DLD1 (cell line): ENCODE data around the gene HSD11B1L.
"Not testable (repeated sequence)": the region's sequence is repeated elsewhere in the genome, so short reads cannot be mapped to it uniquely, and the experiment has no call there.

Experiments used
- in situ Hi-C: cut with HindIII; loops from 2 replicates; pipeline ENCODE4 v1.10.0; 2017; ENCODE audit warnings: low sequenced_read_pairs

Gene HSD11B1L

GRCh38 chr19:5686647-5687359 lies 6.0 kb downstream of the HSD11B1L start:
- in situ Hi-C loops = no loop called here

DNA sequence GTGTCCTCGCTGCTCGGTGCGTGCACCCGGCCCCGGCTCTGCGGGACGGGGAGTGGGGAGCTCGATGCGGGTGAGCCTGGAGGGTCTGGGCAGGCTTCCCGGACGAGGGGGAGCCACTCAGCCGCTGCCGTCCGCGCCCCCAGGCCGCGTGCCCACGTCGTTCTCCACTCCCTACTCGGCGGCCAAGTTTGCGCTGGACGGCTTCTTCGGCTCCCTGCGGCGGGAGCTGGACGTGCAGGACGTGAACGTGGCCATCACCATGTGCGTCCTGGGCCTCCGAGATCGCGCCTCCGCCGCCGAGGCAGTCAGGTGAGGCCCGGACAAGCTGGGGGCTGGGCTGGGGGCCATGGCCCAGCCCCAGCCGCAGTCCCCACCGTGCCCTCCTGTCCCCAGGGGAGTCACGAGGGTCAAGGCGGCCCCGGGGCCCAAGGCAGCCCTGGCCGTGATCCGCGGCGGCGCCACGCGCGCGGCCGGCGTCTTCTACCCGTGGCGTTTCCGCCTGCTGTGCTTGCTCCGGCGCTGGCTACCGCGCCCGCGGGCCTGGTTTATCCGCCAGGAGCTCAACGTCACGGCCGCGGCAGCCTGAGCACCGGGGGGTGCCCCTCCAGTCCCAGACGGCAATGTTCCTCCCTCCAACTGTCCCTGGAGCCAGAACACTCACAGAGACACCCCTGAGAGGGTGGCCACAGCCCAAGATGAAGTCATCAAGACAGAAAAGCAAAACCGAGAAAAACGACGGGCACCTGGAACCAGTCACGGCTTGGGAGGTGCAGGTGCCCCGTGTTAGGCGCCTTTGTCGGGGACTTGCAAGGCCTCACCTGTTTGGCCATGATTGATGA lies 6.8 kb downstream of the HSD11B1L start:
- in situ Hi-C loops = no loop called here

DNA sequence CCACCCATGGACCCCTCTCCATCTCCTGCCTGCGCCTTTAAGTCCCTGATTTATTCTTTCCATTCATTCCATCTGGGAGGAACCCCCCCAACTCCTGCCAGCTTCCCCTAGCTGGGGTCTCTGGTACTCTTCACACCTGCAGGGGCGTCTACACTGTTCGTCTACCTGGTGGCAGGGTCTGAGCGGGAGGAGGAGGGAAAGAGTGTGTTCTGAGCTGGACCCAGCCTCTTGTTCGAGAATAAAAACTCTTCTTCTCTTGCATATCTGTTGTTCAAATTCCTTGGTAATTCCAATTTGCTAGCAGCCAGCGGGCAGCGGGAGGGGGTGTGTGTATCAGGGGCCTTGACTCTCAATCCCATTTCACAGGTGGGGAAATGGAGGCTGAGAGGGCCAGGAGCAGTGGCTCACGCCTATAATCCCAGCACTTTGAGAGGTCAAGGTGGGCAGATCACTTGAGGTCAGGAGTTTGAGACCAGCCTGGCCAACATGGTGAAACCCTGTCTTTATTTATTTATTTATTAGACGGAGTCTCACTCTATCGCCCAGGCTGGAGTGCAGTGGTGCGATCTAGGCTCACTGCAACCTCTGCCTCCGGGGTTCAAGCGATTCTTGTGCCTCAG lies 7.5 kb downstream of the HSD11B1L start:
- in situ Hi-C loops = not testable (repeated sequence)

DNA sequence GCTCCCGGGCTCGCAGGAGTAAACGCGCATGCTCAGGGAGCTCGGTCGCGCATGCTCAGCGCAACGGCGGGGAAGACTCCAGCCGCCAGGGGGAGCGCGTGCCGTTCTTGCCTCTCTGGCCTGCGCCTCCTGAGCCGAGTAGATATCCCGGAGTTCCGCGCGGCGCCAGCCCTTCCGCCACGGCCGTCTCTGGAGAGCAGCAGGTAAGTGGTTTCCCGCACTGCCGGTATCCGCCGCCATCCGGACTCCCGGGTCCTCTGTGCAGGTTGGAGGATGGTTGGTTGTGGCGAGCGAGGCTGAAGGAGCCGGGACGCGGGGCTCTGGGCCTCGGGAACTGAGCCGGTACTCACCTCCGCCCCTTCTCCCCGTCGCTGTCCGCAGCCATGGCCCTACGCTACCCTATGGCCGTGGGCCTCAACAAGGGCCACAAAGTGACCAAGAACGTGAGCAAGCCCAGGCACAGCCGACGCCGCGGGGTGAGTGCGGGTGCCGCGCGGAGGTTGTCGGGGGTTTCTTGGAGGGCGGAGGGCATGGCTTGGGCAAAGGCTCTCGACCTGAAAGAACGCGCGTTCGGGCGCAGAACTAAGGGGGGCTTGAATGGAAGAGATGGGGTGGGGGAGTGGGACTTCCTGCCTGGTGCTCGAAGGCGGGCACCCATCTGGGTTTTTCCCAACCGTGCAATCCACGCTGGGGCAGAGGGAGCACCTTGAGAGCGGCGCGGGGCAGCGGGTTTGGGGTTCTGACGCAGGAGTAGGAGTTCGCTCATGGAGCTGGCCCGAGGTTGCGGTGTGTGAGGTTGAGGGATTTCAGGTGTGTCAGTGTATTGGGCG lies 9.5 kb downstream of the HSD11B1L start, which contains the start of gene RPL36:
TSS of gene RPL36 (plus strand) at position 171 of the 830 bp plus-strand sequence. CDS start at position 384, 213 bp downstream.
- in situ Hi-C loops = no loop called here

- in situ Hi-C loops = no loop called here
Measured at GRCh38 chr19:5690955-5691821, 10.4 kb downstream of the HSD11B1L start.

DNA sequence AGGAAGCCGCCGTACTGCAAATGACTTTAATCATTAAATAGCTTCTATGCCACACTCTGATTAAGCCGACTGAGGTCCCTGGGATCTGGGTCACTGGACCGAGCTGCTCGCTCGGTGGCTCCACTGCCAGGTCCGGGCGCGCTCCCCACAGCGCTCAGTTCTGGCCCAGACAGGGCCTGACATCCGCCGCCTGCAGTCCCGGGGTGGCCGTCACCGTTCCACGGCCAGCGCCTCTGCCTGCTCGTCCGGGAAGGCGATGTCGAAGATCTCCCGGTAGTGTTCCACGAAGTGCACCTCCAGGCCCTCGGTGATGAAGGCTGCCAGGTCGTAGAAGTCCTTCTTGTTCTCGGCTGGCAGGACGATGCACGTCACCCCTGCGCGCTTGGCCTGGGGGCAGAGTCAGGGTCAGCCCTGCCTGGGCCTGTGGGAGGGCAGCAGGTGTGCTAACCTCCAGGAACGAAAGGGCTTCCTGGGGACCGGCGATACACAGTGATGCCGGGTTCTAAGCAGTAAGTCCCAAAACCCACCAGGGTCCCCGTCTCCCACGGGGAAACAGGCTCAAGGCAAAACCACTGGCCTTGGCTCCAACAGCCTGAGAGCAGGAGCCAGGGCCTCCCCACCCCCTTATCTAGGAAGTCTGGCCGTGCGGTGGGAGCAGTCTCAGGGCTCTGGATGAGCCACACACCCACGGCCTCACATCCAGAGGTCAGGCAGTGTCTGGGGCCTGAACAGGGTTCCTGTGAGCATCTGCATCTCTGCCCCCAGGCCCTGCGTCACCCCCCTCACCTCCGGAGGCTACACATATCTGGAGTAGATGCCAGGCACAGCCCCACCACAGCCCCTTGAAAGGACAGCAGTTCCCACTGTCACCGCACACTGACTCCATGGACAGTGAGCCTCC lies 11.2 kb downstream of the HSD11B1L start:
- in situ Hi-C loops = no loop called here

- in situ Hi-C loops = no loop called here
Measured at GRCh38 chr19:5692723-5693194, 11.9 kb downstream of the HSD11B1L start.

DNA sequence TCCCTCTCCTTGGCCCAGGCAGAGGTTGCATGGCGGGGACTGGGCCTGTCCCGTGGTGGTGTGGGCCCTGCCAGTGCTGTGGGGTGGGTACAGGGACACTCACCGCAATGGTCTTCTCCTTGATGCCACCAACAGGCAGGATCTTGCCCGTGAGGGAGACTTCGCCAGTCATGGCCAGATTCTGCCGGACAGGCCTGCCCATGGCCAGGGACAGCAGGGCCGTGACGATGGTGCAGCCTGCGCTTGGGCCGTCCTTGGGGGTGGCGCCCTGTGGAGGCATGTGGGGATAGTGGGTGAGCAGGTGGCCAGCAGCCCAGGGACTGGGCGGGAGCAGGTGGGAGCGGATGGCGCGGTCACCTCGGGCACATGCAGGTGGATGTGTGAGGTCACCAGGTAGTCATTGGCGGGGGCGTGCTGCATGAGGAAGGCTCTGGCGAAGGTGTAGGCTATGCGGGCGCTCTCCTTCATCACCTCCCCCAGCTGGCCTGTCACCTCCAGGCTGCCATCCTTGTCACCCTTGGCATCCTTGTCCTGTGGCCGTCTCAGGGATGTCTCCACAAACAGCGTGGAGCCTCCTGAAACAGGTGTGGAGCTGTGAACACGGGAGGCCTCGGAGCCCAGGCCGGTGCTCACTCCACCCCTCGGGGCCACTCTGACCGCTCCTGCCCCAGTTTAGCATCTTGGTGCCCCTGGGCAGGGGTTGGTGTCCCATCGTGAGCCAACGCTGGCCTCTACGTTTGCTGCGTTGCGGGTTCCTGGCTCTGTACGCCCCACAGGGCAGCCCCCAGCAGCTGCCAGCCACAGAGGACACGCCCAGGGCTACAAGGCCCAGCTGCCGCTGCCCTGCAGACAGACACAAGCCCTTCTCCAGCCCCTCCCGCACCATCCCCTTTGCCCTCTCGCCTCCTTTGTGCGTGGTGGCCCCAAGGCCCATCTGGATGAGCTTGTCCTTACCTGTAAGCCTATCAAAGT lies 12.7 kb downstream of the HSD11B1L start:
- in situ Hi-C loops = no loop called here

- in situ Hi-C loops = no loop called here
Measured at GRCh38 chr19:5694167-5694955, 13.5 kb downstream of the HSD11B1L start.

- in situ Hi-C loops = no loop called here
Measured at GRCh38 chr19:5694956-5695648, 14.3 kb downstream of the HSD11B1L start.

DNA sequence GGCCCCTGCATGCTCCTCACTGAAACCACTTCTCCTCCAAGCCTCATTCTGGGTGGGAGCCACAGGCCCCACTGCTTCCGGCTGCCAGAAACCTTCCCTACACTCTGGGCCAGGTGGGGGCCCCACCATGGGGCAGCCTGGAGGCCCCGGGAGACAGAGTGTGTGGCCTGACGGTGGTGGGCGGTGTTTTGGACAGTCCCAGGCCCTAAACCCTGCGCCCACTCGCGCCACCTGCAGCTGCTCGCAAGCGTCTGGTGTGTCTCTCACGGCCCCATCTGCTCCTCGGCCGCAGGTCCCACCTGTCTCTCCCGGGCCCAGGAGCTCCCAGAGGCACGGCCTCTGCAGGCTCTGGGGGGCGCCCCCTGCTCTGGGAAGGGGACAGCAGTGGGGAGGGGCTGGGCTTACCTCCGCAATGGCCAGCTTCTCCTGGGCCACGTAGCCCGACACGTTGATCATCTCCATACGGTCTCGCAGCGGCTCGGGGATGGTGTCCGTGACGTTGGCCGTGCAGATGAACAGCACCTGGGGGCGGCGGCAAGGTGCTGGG lies 14.9 kb downstream of the HSD11B1L start:
- in situ Hi-C loops = no loop called here

DNA sequence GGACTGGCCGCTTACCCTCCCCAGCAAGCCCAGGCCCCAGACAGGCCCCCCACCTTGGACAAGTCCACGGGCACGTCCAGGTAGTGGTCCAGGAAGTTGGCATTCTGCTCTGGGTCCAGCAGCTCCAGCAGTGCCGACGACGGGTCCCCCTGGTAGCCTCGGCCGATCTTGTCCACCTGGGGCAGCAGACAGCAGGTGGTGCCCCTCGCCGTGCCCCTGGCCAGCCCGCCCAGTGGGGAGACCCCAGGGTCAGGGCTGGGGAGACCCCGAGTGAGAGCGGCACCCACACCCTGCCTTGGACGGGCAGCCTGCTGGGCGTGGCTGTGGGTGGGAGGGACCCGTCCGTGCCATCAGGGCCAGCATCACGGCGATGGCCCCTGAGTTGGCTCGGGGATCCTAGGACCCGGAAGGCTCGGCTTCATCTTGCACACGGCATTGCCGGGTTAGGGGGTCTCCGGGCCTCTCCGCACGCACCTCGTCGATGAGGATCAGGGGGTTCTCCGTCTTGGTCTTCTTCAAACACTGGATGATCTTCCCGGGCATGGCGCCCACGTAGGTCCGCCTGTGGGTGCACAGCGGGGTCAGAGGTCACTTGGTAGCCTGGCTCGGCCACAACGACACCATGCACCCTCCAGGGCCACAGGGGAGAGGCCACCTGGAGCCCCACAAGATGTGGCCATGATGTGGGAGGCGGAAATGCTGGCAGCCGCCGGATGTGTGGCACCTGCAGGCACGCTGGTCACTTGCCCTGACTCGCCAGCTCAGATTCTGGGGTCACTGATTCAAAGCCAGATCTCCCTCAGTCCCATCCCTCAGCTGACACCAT lies 15.6 kb downstream of the HSD11B1L start:
- in situ Hi-C loops = no loop called here

- in situ Hi-C loops = no loop called here
Measured at GRCh38 chr19:5697022-5697889, 16.4 kb downstream of the HSD11B1L start.
